ENCODE measurements around the gene C3orf20. TPM values are rescaled to one million over a fixed set of nuclear protein-coding genes. Genes with fewer than 3 reads are reported as not detected.

The C3orf20 gene
- total RNA-seq, 1 donor from 2014 or later = not detected

GRCh38 chr3:14645453-14645852 is 29.5 kb upstream of the C3orf20 start:
- intact Hi-C loops (cut with DNase I) = no loop called here
- DNase-seq (ENCODE audit: low spot score in 2 of 2) = no peak
- Histone ChIP-seq H3K4me1 (no peaks in the 10 kb centered on the region), H3K27me3 (no peaks in the 10 kb centered on the region), H3K27ac (no peak overlapping the region), H3K4me3 (no peak overlapping the region), H3K9me3 (no peaks in the 10 kb centered on the region), H3K36me3 (no peaks in the 10 kb centered on the region)
- TF ChIP-seq CTCF (IDR thresholded peaks at IDR 0.05) = no peak

- no peaks in the 10 kb centered on the region for H3K27me3 ChIP-seq
- TF ChIP-seq CTCF (IDR thresholded peaks at IDR 0.05) = no peak
- H3K4me1 ChIP-seq = peaks cover 0 to 3% of the 10 kb centered on the region in 2 donors
- no peak overlapping the region for H3K4me3 ChIP-seq
- DNase-seq (ENCODE audit: low spot score in 2 of 2) = no peak
- intact Hi-C loops (cut with DNase I) = no loop called here
- H3K9me3 ChIP-seq = no peaks in the 10 kb centered on the region
- no peaks in the 10 kb centered on the region for H3K36me3 ChIP-seq
- H3K27ac ChIP-seq = no peak overlapping the region
Observed at GRCh38 chr3:14646131-14646573, 28.8 kb upstream of the C3orf20 start.

GRCh38 chr3:14646589-14647413 is 28.1 kb upstream of the C3orf20 start:
- TF ChIP-seq CTCF (IDR thresholded peaks at IDR 0.05) = no peak
- DNase-seq (ENCODE audit: low spot score in 2 of 2) = no peak
- Histone ChIP-seq H3K27ac (no peak overlapping the region), H3K9me3 (no peaks in the 10 kb centered on the region), H3K4me3 (no peak overlapping the region), H3K36me3 (no peaks in the 10 kb centered on the region), H3K4me1 (peaks cover 0 to 4% of the 10 kb centered on the region in 2 donors), H3K27me3 (no peaks in the 10 kb centered on the region)
- intact Hi-C loops (cut with DNase I) = no loop called here

GRCh38 chr3:14647976-14648955 is 26.7 kb upstream of the C3orf20 start:
- no peaks in the 10 kb centered on the region for H3K36me3 ChIP-seq
- H3K27ac ChIP-seq = peak overlapping the region; percentile 3 to 26
- intact Hi-C loops (cut with DNase I) = no loop called here
- DNase-seq (ENCODE audit: low spot score in 2 of 2) = no peak
- H3K4me1 ChIP-seq = peaks cover 4 to 11% of the 10 kb centered on the region in 2 donors
- no peak overlapping the region for H3K4me3 ChIP-seq
- no peaks in the 10 kb centered on the region for H3K27me3 ChIP-seq
- no peaks in the 10 kb centered on the region for H3K9me3 ChIP-seq
- TF ChIP-seq CTCF (IDR thresholded peaks at IDR 0.05) = no peak

GRCh38 chr3:14649466-14649865 is 25.5 kb upstream of the C3orf20 start:
- TF ChIP-seq CTCF (IDR thresholded peaks at IDR 0.05) = no peak
- no peaks in the 10 kb centered on the region for H3K9me3 ChIP-seq
- no peak for DNase-seq (ENCODE audit: low spot score in 2 of 2)
- peaks cover 7 to 16% of the 10 kb centered on the region in 2 donors for H3K4me1 ChIP-seq
- H3K36me3 ChIP-seq = no peaks in the 10 kb centered on the region
- no peak overlapping the region for H3K27ac ChIP-seq
- no peaks in the 10 kb centered on the region for H3K27me3 ChIP-seq
- H3K4me3 ChIP-seq = no peak overlapping the region
- intact Hi-C loops (cut with DNase I) = no loop called here

All from ascending aorta (tissue), 2 donors.